ENCODE measurements around the gene HAO1. TPM values are rescaled to one million over a fixed set of nuclear protein-coding genes. Genes with fewer than 3 reads are reported as not detected.

HAO1 gene
- total RNA-seq, 1 donor from 2014 or later, result not detected

- DNase-seq (ENCODE audit: low spot score), result no peak
- TF ChIP-seq CTCF (IDR thresholded peaks at IDR 0.05), result no peak
- Mint-ChIP-seq H3K9me3 (ENCODE audit: low read depth) (no peaks in the 10 kb centered on the region), H3K27me3 (ENCODE audit: low read depth) (no peaks in the 10 kb centered on the region), H3K36me3 (ENCODE audit: low read depth) (no peaks in the 10 kb centered on the region), H3K27ac (ENCODE audit: unreplicated experiment) (no peak overlapping the region), H3K4me1 (ENCODE audit: low read depth) (no peaks in the 10 kb centered on the region), H3K4me3 (ENCODE audit: unreplicated experiment) (no peak overlapping the region)
Measured at GRCh38 chr20:7912551-7912950, 27.7 kb downstream of the HAO1 start.

GRCh38 chr20:7911586-7912330, 28.5 kb downstream of the HAO1 start:
- Mint-ChIP-seq H3K36me3 (ENCODE audit: low read depth) (no peaks in the 10 kb centered on the region), H3K27me3 (ENCODE audit: low read depth) (no peaks in the 10 kb centered on the region), H3K9me3 (ENCODE audit: low read depth) (no peaks in the 10 kb centered on the region), H3K4me3 (ENCODE audit: unreplicated experiment) (no peak overlapping the region), H3K27ac (ENCODE audit: unreplicated experiment) (no peak overlapping the region), H3K4me1 (ENCODE audit: low read depth) (no peaks in the 10 kb centered on the region)
- TF ChIP-seq CTCF (IDR thresholded peaks at IDR 0.05), result no peak
- no peak for DNase-seq (ENCODE audit: low spot score)

- Mint-ChIP-seq H3K9me3 (ENCODE audit: low read depth) (no peaks in the 10 kb centered on the region), H3K27me3 (ENCODE audit: low read depth) (peaks cover 2% of the 10 kb centered on the region), H3K4me1 (ENCODE audit: low read depth) (no peaks in the 10 kb centered on the region), H3K4me3 (ENCODE audit: unreplicated experiment) (no peak overlapping the region), H3K27ac (ENCODE audit: unreplicated experiment) (no peak overlapping the region), H3K36me3 (ENCODE audit: low read depth) (no peaks in the 10 kb centered on the region)
- TF ChIP-seq CTCF (IDR thresholded peaks at IDR 0.05), result no peak
- DNase-seq (ENCODE audit: low spot score), result no peak
Measured at GRCh38 chr20:7908905-7909304, 31.4 kb downstream of the HAO1 start.

GRCh38 chr20:7903429-7903828, 36.8 kb downstream of the HAO1 start:
- H3K4me3 Mint-ChIP-seq (ENCODE audit: unreplicated experiment), result no peak overlapping the region
- H3K27ac Mint-ChIP-seq (ENCODE audit: unreplicated experiment), result no peak overlapping the region
- no peaks in the 10 kb centered on the region for H3K9me3 Mint-ChIP-seq (ENCODE audit: low read depth)
- no peak for DNase-seq (ENCODE audit: low spot score)
- peaks cover 3% of the 10 kb centered on the region for H3K27me3 Mint-ChIP-seq (ENCODE audit: low read depth)
- no peaks in the 10 kb centered on the region for H3K4me1 Mint-ChIP-seq (ENCODE audit: low read depth)
- no peak for TF ChIP-seq CTCF (IDR thresholded peaks at IDR 0.05)
- no peaks in the 10 kb centered on the region for H3K36me3 Mint-ChIP-seq (ENCODE audit: low read depth)

GRCh38 chr20:7902879-7903278, 37.4 kb downstream of the HAO1 start:
- H3K4me3 Mint-ChIP-seq (ENCODE audit: unreplicated experiment), result no peak overlapping the region

More at GRCh38 chr20:7902879-7903278, 37.4 kb downstream of the HAO1 start:
- no peak overlapping the region for H3K27ac Mint-ChIP-seq (ENCODE audit: unreplicated experiment)
- peaks cover 3% of the 10 kb centered on the region for H3K27me3 Mint-ChIP-seq (ENCODE audit: low read depth)
- DNase-seq (ENCODE audit: low spot score), result no peak
- H3K9me3 Mint-ChIP-seq (ENCODE audit: low read depth), result no peaks in the 10 kb centered on the region
- H3K36me3 Mint-ChIP-seq (ENCODE audit: low read depth), result no peaks in the 10 kb centered on the region
- no peaks in the 10 kb centered on the region for H3K4me1 Mint-ChIP-seq (ENCODE audit: low read depth)
- no peak for TF ChIP-seq CTCF (IDR thresholded peaks at IDR 0.05)

All from chondrocyte (in vitro differentiated cells).